ENCODE measurements around the gene DOP1A.
A peak's percentile ranks its signal among the peaks of the same experiment; 100 is the strongest.

The DOP1A gene

GRCh38 chr6:83072726-83073125 lies 5.3 kb downstream of the DOP1A start:
- no peak for DNase-seq (ENCODE audit: low read depth)
- TF ChIP-seq CTCF (IDR thresholded peaks at IDR 0.05; ENCODE audit: control insufficient read depth, extremely low read depth, insufficient read depth): no peak
- H3K4me3 ChIP-seq (ENCODE audit: low read depth, low read length): no peak overlapping the region

- no peak for DNase-seq (ENCODE audit: low read depth)
- no peak for TF ChIP-seq CTCF (IDR thresholded peaks at IDR 0.05; ENCODE audit: control insufficient read depth, extremely low read depth, insufficient read depth)
- H3K4me3 ChIP-seq (ENCODE audit: low read depth, low read length): no peak overlapping the region
Observed at GRCh38 chr6:83073615-83074014, 6.1 kb downstream of the DOP1A start.

- no peak for TF ChIP-seq CTCF (IDR thresholded peaks at IDR 0.05; ENCODE audit: control insufficient read depth, extremely low read depth, insufficient read depth)
- peak; percentile 84 for DNase-seq (ENCODE audit: low read depth)
- H3K4me3 ChIP-seq (ENCODE audit: low read depth, low read length): no peak overlapping the region
Observed at GRCh38 chr6:83083476-83083875, 16.0 kb downstream of the DOP1A start.

GRCh38 chr6:83086751-83087150 lies 19.3 kb downstream of the DOP1A start:
- no peak for DNase-seq (ENCODE audit: low read depth)
- TF ChIP-seq CTCF (IDR thresholded peaks at IDR 0.05; ENCODE audit: control insufficient read depth, extremely low read depth, insufficient read depth): no peak
- H3K4me3 ChIP-seq (ENCODE audit: low read depth, low read length): no peak overlapping the region

- TF ChIP-seq CTCF (IDR thresholded peaks at IDR 0.05; ENCODE audit: control insufficient read depth, extremely low read depth, insufficient read depth): no peak
- H3K4me3 ChIP-seq (ENCODE audit: low read depth, low read length): no peak overlapping the region
- no peak for DNase-seq (ENCODE audit: low read depth)
Observed at GRCh38 chr6:83092756-83093399, 25.4 kb downstream of the DOP1A start.

- DNase-seq (ENCODE audit: low read depth): no peak
- no peak overlapping the region for H3K4me3 ChIP-seq (ENCODE audit: low read depth, low read length)
- TF ChIP-seq CTCF (IDR thresholded peaks at IDR 0.05; ENCODE audit: control insufficient read depth, extremely low read depth, insufficient read depth): no peak
Observed at GRCh38 chr6:83096791-83097190, 29.3 kb downstream of the DOP1A start.

- no peak for TF ChIP-seq CTCF (IDR thresholded peaks at IDR 0.05; ENCODE audit: control insufficient read depth, extremely low read depth, insufficient read depth)
- peak; percentile 7 for DNase-seq (ENCODE audit: low read depth)
Observed at GRCh38 chr6:83097204-83097603, 29.7 kb downstream of the DOP1A start.

More at GRCh38 chr6:83097204-83097603, 29.7 kb downstream of the DOP1A start:
- no peak overlapping the region for H3K4me3 ChIP-seq (ENCODE audit: low read depth, low read length)

Data from LNCaP clone FGC (cell line).